ENCODE measurements around the gene PGAM5. TPM values are rescaled to one million over a fixed set of nuclear protein-coding genes. Genes with fewer than 3 reads are reported as not detected.
A peak's percentile ranks its signal among the peaks of the same experiment; 100 is the strongest.

Gene PGAM5
- total and polyA plus RNA-seq, 10 donors = 8.2 to 28.8 (median 21.6) TPM

GRCh38 chr12:132771126-132771838 lies 60.6 kb downstream of the PGAM5 start:
- peak overlapping the region; percentile 38 to 93 (median 85) for H3K27ac ChIP-seq
- H3K27me3 ChIP-seq (replicated peaks in 1 of 7) = no peaks in the 10 kb centered on the region
- WGBS, 5 donors = 38 to 74% (median 59%) methylated on average over 12 to 15 of the region's 15 CpGs
- H3K9me3 ChIP-seq = no peaks in the 10 kb centered on the region
- peak overlapping the region in 2 of 8 donors; percentile 16 to 40 for H3K4me3 ChIP-seq
- peak; percentile 85 for DNase-seq
- H3K36me3 ChIP-seq = peaks cover 3 to 52% (median 39%) of the 10 kb centered on the region in 6 donors
- H3K4me1 ChIP-seq = peaks cover 33 to 73% (median 62%) of the 10 kb centered on the region in 6 donors
- intact Hi-C loops (cut with DNase I; ENCODE audit: low total_unique reads) = no loop called here
- TF ChIP-seq POLR2AphosphoS5 (IDR thresholded peaks at IDR 0.05) (peak in 2 of 3 donors; percentile 68 to 84), CTCF (IDR thresholded peaks at IDR 0.05 in 8 of 11, conservative IDR thresholded peaks at IDR 0.05 in 3 of 11) (no peak)

Small RNAs within 50 kb of the gene (small RNA-seq; reads per million reads assigned to genes)
- gene RNA5SP379 = 0 to 0.07 (median 0.03) reads per million in 4 donors

Other genes with a start within 250 kb of the PGAM5 start
- 100 to 1,000 TPM in 1 of 7 donors, 10 to 100 TPM in 6; 28.3 to 161 (median 60.4) TPM for gene FBRSL1, start 220.7 kb upstream of the PGAM5 start, total RNA-seq
- gene FBRSL1, start 220.7 kb upstream of the PGAM5 start, polyA plus RNA-seq = 10 to 100 TPM; 14.3 to 40.3 (median 22.3) TPM
- 1 to 10 TPM in 1 of 7 donors, under 1 TPM in 4, not detected in 2; 0.54 to 4.1 (median 0.83) TPM for gene LRCOL1, start 100.3 kb upstream of the PGAM5 start, total RNA-seq
- 1 to 10 TPM; 2.0 to 4.0 (median 3.8) TPM for gene LRCOL1, start 100.3 kb upstream of the PGAM5 start, polyA plus RNA-seq
- gene P2RX2, start 92.1 kb upstream of the PGAM5 start, total RNA-seq = 1 to 10 TPM in 5 of 7 donors, under 1 TPM in 2; 0.77 to 3.0 (median 1.7) TPM
- 1 to 10 TPM; 2.8 to 4.5 (median 2.9) TPM for gene P2RX2, start 92.1 kb upstream of the PGAM5 start, polyA plus RNA-seq
- 100 to 1,000 TPM in 3 of 7 donors, 10 to 100 TPM in 4; 70.1 to 122 (median 99.6) TPM for gene POLE, start 23.5 kb upstream of the PGAM5 start, total RNA-seq
- 10 to 100 TPM; 18.1 to 37.6 (median 30.4) TPM for gene POLE, start 23.5 kb upstream of the PGAM5 start, polyA plus RNA-seq
- 10 to 100 TPM in 4 of 7 donors, 1 to 10 TPM in 3; 8.4 to 19.6 (median 10.0) TPM for gene PXMP2, start 23.3 kb upstream of the PGAM5 start, total RNA-seq
- 10 to 100 TPM in 1 of 3 donors, 1 to 10 TPM in 2; 3.3 to 11.3 (median 7.7) TPM for gene PXMP2, start 23.3 kb upstream of the PGAM5 start, polyA plus RNA-seq
- gene ANKLE2, start 51.0 kb downstream of the PGAM5 start, total RNA-seq = 10 to 100 TPM; 60.4 to 86.5 (median 82.3) TPM
- gene ANKLE2, start 51.0 kb downstream of the PGAM5 start, polyA plus RNA-seq = 10 to 100 TPM; 25.7 to 48.5 (median 40.4) TPM
- gene GOLGA3, start 118.0 kb downstream of the PGAM5 start, total RNA-seq = 10 to 100 TPM; 51.3 to 80.9 (median 56.1) TPM
- gene GOLGA3, start 118.0 kb downstream of the PGAM5 start, polyA plus RNA-seq = 10 to 100 TPM in 1 of 3 donors, 1 to 10 TPM in 2; 6.8 to 18.7 (median 7.8) TPM
- 10 to 100 TPM; 60.4 to 87.2 (median 68.1) TPM for gene CHFR, start 176.8 kb downstream of the PGAM5 start, total RNA-seq
- gene CHFR, start 176.8 kb downstream of the PGAM5 start, polyA plus RNA-seq = 10 to 100 TPM; 26.7 to 46.1 (median 41.8) TPM
- gene ZNF605, start 245.5 kb downstream of the PGAM5 start, total RNA-seq = 10 to 100 TPM; 11.0 to 18.9 (median 12.5) TPM
- 1 to 10 TPM; 1.6 to 3.3 (median 1.9) TPM for gene ZNF605, start 245.5 kb downstream of the PGAM5 start, polyA plus RNA-seq